Stomach smooth muscle (tissue), 2 donors: Measurements from ENCODE around the gene BRINP1.

Source experiments
- H3K27ac ChIP-seq: one replicate; pipeline ENCODE4 v1.7.0; 2013; ENCODE audit warnings: mild to moderate bottlenecking, low read length, inconsistent platforms
- H3K27me3 ChIP-seq, 2 donors: one replicate each; pipeline ENCODE4 v1.7.0; 2013; ENCODE audit warnings: low read length in 2 of 2; ENCODE audit not compliant: insufficient read depth in 2 of 2, control insufficient read depth in 1 of 2
- H3K36me3 ChIP-seq, 2 donors: one replicate each; pipeline ENCODE4 v1.7.0; 2013; ENCODE audit warnings: low read length in 2 of 2; ENCODE audit not compliant: control insufficient read depth in 2 of 2, insufficient read depth in 2 of 2
- H3K4me1 ChIP-seq: one replicate; pipeline ENCODE4 v1.7.0; 2013; ENCODE audit warnings: low read length; ENCODE audit not compliant: control insufficient read depth, insufficient read depth
- H3K4me3 ChIP-seq, 2 donors: one replicate each; pipeline ENCODE4 v1.7.0; 2013; ENCODE audit warnings: low read length in 2 of 2
- H3K9ac ChIP-seq, 2 donors: one replicate each; pipeline ENCODE4 v1.7.0; 2013; ENCODE audit warnings: low read length in 2 of 2, mild to moderate bottlenecking in 1 of 2
- H3K9me3 ChIP-seq, 2 donors: one replicate each; pipeline ENCODE4 v1.7.0; 2013; ENCODE audit warnings: low read length in 2 of 2; ENCODE audit not compliant: control insufficient read depth in 2 of 2
- donor health status: healthy.
- donor health status: Pancreatic carcinoma.

The BRINP1 gene

GRCh38 chr9:119167267-119167666 is 202.0 kb downstream of the BRINP1 start:
- Histone ChIP-seq H3K27ac (no peak overlapping the region), H3K36me3 (no peaks in the 10 kb centered on the region), H3K27me3 (peaks cover 0 to 2% of the 10 kb centered on the region in 2 donors), H3K9ac (no peak overlapping the region), H3K4me3 (no peak overlapping the region), H3K9me3 (no peaks in the 10 kb centered on the region), H3K4me1 (no peaks in the 10 kb centered on the region)

GRCh38 chr9:119166096-119166495 is 203.1 kb downstream of the BRINP1 start:
- H3K27ac ChIP-seq = no peak overlapping the region
- no peaks in the 10 kb centered on the region for H3K4me1 ChIP-seq

GRCh38 chr9:119165131-119165530 is 204.1 kb downstream of the BRINP1 start:
- Histone ChIP-seq H3K9me3 (no peaks in the 10 kb centered on the region), H3K9ac (no peak overlapping the region), H3K4me1 (no peaks in the 10 kb centered on the region), H3K4me3 (no peak overlapping the region), H3K27me3 (peaks cover 0 to 2% of the 10 kb centered on the region in 2 donors), H3K36me3 (no peaks in the 10 kb centered on the region), H3K27ac (no peak overlapping the region)

More at GRCh38 chr9:119166096-119166495, 203.1 kb downstream of the BRINP1 start:
- H3K9ac ChIP-seq = no peak overlapping the region
- H3K4me3 ChIP-seq = no peak overlapping the region
- peaks cover 0 to 2% of the 10 kb centered on the region in 2 donors for H3K27me3 ChIP-seq
- H3K36me3 ChIP-seq = no peaks in the 10 kb centered on the region
- no peaks in the 10 kb centered on the region for H3K9me3 ChIP-seq

- Histone ChIP-seq H3K4me1 (no peaks in the 10 kb centered on the region), H3K36me3 (no peaks in the 10 kb centered on the region), H3K4me3 (no peak overlapping the region), H3K27me3 (peaks cover 0 to 2% of the 10 kb centered on the region in 2 donors), H3K27ac (no peak overlapping the region), H3K9me3 (no peaks in the 10 kb centered on the region), H3K9ac (no peak overlapping the region)
Measured at GRCh38 chr9:119164716-119165115, 204.5 kb downstream of the BRINP1 start.

GRCh38 chr9:119160551-119160950 is 208.7 kb downstream of the BRINP1 start:
- no peaks in the 10 kb centered on the region for H3K27me3 ChIP-seq
- H3K27ac ChIP-seq = no peak overlapping the region
- H3K36me3 ChIP-seq = no peaks in the 10 kb centered on the region
- H3K9ac ChIP-seq = no peak overlapping the region
- H3K4me3 ChIP-seq = no peak overlapping the region
- no peaks in the 10 kb centered on the region for H3K4me1 ChIP-seq
- no peaks in the 10 kb centered on the region for H3K9me3 ChIP-seq

GRCh38 chr9:119159386-119159785 is 209.8 kb downstream of the BRINP1 start:
- no peaks in the 10 kb centered on the region for H3K9me3 ChIP-seq
- H3K36me3 ChIP-seq = no peaks in the 10 kb centered on the region
- no peaks in the 10 kb centered on the region for H3K4me1 ChIP-seq
- H3K9ac ChIP-seq = no peak overlapping the region
- no peaks in the 10 kb centered on the region for H3K27me3 ChIP-seq
- no peak overlapping the region for H3K4me3 ChIP-seq
- no peak overlapping the region for H3K27ac ChIP-seq

GRCh38 chr9:119157196-119157595 is 212.0 kb downstream of the BRINP1 start:
- no peak overlapping the region for H3K9ac ChIP-seq
- H3K27me3 ChIP-seq = no peaks in the 10 kb centered on the region
- no peaks in the 10 kb centered on the region for H3K4me1 ChIP-seq
- no peaks in the 10 kb centered on the region for H3K36me3 ChIP-seq
- H3K9me3 ChIP-seq = no peaks in the 10 kb centered on the region
- no peak overlapping the region for H3K4me3 ChIP-seq
- H3K27ac ChIP-seq = no peak overlapping the region

- Histone ChIP-seq H3K9ac (no peak overlapping the region), H3K36me3 (no peaks in the 10 kb centered on the region), H3K27ac (no peak overlapping the region), H3K4me3 (no peak overlapping the region), H3K4me1 (no peaks in the 10 kb centered on the region), H3K9me3 (no peaks in the 10 kb centered on the region), H3K27me3 (no peaks in the 10 kb centered on the region)
Measured at GRCh38 chr9:119156354-119156753, 212.9 kb downstream of the BRINP1 start.

- Histone ChIP-seq H3K9me3 (no peaks in the 10 kb centered on the region), H3K27me3 (no peaks in the 10 kb centered on the region), H3K36me3 (no peaks in the 10 kb centered on the region), H3K4me1 (no peaks in the 10 kb centered on the region), H3K9ac (no peak overlapping the region), H3K27ac (no peak overlapping the region), H3K4me3 (no peak overlapping the region)
Measured at GRCh38 chr9:119154527-119154926, 214.7 kb downstream of the BRINP1 start.

- Histone ChIP-seq H3K4me1 (no peaks in the 10 kb centered on the region), H3K36me3 (no peaks in the 10 kb centered on the region), H3K9me3 (no peaks in the 10 kb centered on the region), H3K4me3 (no peak overlapping the region), H3K9ac (no peak overlapping the region), H3K27me3 (no peaks in the 10 kb centered on the region), H3K27ac (no peak overlapping the region)
Measured at GRCh38 chr9:119153402-119153801, 215.8 kb downstream of the BRINP1 start.

GRCh38 chr9:119148855-119149254 is 220.4 kb downstream of the BRINP1 start:
- Histone ChIP-seq H3K27ac (no peak overlapping the region), H3K27me3 (no peaks in the 10 kb centered on the region), H3K9ac (no peak overlapping the region), H3K4me3 (no peak overlapping the region), H3K4me1 (no peaks in the 10 kb centered on the region), H3K9me3 (no peaks in the 10 kb centered on the region), H3K36me3 (no peaks in the 10 kb centered on the region)
